ENCODE results near the gene TMEM14B. TPM values are rescaled to one million over a fixed set of nuclear protein-coding genes. Genes with fewer than 3 reads are reported as not detected.
A peak's percentile ranks its signal among the peaks of the same experiment; 100 is the strongest.

The TMEM14B gene
- total and polyA plus RNA-seq, 9 of the 15 experiments (the other 6 are each of a cell fraction or from before 2014, with no cell fraction given), result 174 to 862 (median 263) TPM

- Histone ChIP-seq H3K4me2 (ENCODE audit: insufficient read depth, low read length) (peak overlapping the region; percentile 79), H3K27ac (ENCODE audit: extremely low read depth, low read depth, low read length) (peak overlapping the region; percentile 88), H3K9me3 (replicated peaks; ENCODE audit: control insufficient read depth, insufficient read depth, low read depth, low read length) (peaks cover 10% of the 10 kb centered on the region), H3K36me3 (ENCODE audit: control insufficient read depth, insufficient read depth, low read length) (peaks cover 35% of the 10 kb centered on the region), H3K9me1 (ENCODE audit: control insufficient read depth, insufficient read depth, low read length) (no peaks in the 10 kb centered on the region), H3K4me3 (peak overlapping the region; percentile 64), H2AFZ (ENCODE audit: low read depth, low read length) (peak overlapping the region; percentile 90), H4K20me1 (replicated peaks; ENCODE audit: control insufficient read depth, insufficient read depth, low read length) (no peaks in the 10 kb centered on the region), H3K4me1 (replicated peaks in 1 of 2; ENCODE audit: control insufficient read depth in 2 of 2, insufficient read depth in 2 of 2, low read length in 2 of 2) (peaks cover 46 to 51% of the 10 kb centered on the region in 2 experiments), H3K9ac (ENCODE audit: insufficient read depth in 1 of 2, low read depth in 2 of 2, low read length in 2 of 2) (peak overlapping the region; percentile 85 to 92), H3K79me2 (ENCODE audit: control insufficient read depth, insufficient read depth, low read length) (peaks cover 49% of the 10 kb centered on the region), H3K27me3 (ENCODE audit: control insufficient read depth in 2 of 2, insufficient read depth in 2 of 2, low read length in 2 of 2) (no peaks in the 10 kb centered on the region)
- WGBS (ENCODE audit: insufficient coverage, low coverage, missing lambda C conversion rate), result 1% methylated on average over 7 of the region's 7 CpGs
- FAIRE-seq (no peak), DNase-seq (ENCODE audit: extremely low read depth in 1 of 4, low spot score in 3 of 4) (peak in 1 of 4 experiments; percentile 35), ATAC-seq (no peak)
- TF ChIP-seq ATF4 (CRISPR knock-in tag; IDR thresholded peaks at IDR 0.05), result 0 out of 2 replicates have a peak, but pooled peaks have one; percentile 2
- peak; percentile 60 for TF ChIP-seq ZNF384 (IDR thresholded peaks at IDR 0.05; ENCODE audit: low read depth, low read length)
- TF ChIP-seq NFRKB (IDR thresholded peaks at IDR 0.05; ENCODE audit: low read depth), result peak; percentile 14; the same call in 1 of the 2 replicates
- peak; percentile 2 for TF ChIP-seq ASH1L (IDR thresholded peaks at IDR 0.05; ENCODE audit: borderline replicate concordance, low read depth, partially characterized antibody)
- TF ChIP-seq, protein P1, sequence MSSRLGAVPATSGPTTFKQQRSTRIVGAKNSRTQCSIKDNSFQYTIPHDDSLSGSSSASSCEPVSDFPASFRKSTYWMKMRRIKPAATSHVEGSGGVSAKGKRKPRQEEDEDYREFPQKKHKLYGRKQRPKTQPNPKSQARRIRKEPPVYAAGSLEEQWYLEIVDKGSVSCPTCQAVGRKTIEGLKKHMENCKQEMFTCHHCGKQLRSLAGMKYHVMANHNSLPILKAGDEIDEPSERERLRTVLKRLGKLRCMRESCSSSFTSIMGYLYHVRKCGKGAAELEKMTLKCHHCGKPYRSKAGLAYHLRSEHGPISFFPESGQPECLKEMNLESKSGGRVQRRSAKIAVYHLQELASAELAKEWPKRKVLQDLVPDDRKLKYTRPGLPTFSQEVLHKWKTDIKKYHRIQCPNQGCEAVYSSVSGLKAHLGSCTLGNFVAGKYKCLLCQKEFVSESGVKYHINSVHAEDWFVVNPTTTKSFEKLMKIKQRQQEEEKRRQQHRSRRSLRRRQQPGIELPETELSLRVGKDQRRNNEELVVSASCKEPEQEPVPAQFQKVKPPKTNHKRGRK (tag; IDR thresholded peaks at IDR 0.05), result 0 out of 2 replicates have a peak, but pooled peaks have one; percentile 40
- TF ChIP-seq ZNF584 (CRISPR knock-in tag; IDR thresholded peaks at IDR 0.05; ENCODE audit: low read depth), result no peak
- TF ChIP-seq CBX1 (IDR thresholded peaks at IDR 0.05; ENCODE audit: low read depth), result no peak
- no peak for TF ChIP-seq CAMTA2 (CRISPR knock-in tag; conservative IDR thresholded peaks at IDR 0.05)
- 0 out of 2 replicates have a peak, but pooled peaks have one; percentile 34 for TF ChIP-seq ZNF644 (tag; IDR thresholded peaks at IDR 0.05; ENCODE audit: low read depth)
- peak; percentile 17 for TF ChIP-seq CHD1 (IDR thresholded peaks at IDR 0.05; ENCODE audit: low read length)
- intact Hi-C loops (cut with micrococcal nuclease), result loop anchor here (1.0 to 2.0 kb wide), 3 partner anchors 29 to 163 kb away; partner anchors contain the start of genes C6orf52, PAK1IP1 and SYCP2L
- BruUV-seq (replicated peaks), result no TSS peak
- in situ Hi-C loops (cut with MboI), result no loop called here
- ChIA-PET CTCF (ENCODE audit: low intra/inter-chr PET ratio) (no interaction called here), POLR2A (interaction anchor here (2.8 to 4.0 kb wide), 2 partner anchors 12 to 19 kb away, joined by 10 to 48 read pairs; no protein-coding TSS in a partner anchor)
These were observed 24.1 kb upstream of the TMEM14B start for GRCh38 chr6:10723567-10723881.
